ENCODE data around the gene TNFRSF1B. TPM values are rescaled to one million over a fixed set of nuclear protein-coding genes. Genes with fewer than 3 reads are reported as not detected.

The TNFRSF1B gene
- total RNA-seq, result 20.8 and 33.0 TPM in 2 replicates

GRCh38 chr1:12166834-12167492, at the start of gene TNFRSF1B:
Gene TNFRSF1B (plus strand): TSS chr1:12166991. CDS start chr1:12167092, 101 bp downstream.

GRCh38 chr1:12229835-12230548, 63.2 kb downstream of the TNFRSF1B start, which contains the start of gene VPS13D:
Gene VPS13D (plus strand): TSS chr1:12230030. CDS start chr1:12234267, 4,237 bp downstream.

Other genes with a start within 250 kb of the TNFRSF1B start
- 53.2 and 72.1 TPM in 2 replicates for gene KIAA2013, start 240.6 kb upstream of the TNFRSF1B start, total RNA-seq
- 348 and 477 TPM in 2 replicates for gene PLOD1, start 232.3 kb upstream of the TNFRSF1B start, total RNA-seq
- 47.1 and 50.9 TPM in 2 replicates for gene MFN2, start 186.5 kb upstream of the TNFRSF1B start, total RNA-seq
- 46.4 and 49.0 TPM in 2 replicates for gene MIIP, start 147.5 kb upstream of the TNFRSF1B start, total RNA-seq
- under 0.01 and 0.46 TPM in 2 replicates for gene TNFRSF8, start 103.7 kb upstream of the TNFRSF1B start, total RNA-seq
- 17.9 and 26.1 TPM in 2 replicates for gene VPS13D, start 63.0 kb downstream of the TNFRSF1B start, total RNA-seq